HTERT RPE-1 (cell line): Measurements from ENCODE around the gene PTPRH.
"Not testable (repeated sequence)": the region's sequence is repeated elsewhere in the genome, so short reads cannot be mapped to it uniquely, and the experiment has no call there.

Experiments
- in situ Hi-C: fragments of 300-500 bp; cut with MboI; formaldehyde crosslinking; loops from 4 replicates; pipeline ENCODE4 v1.14.3; 2020; ENCODE audit warnings: low sequenced_read_pairs

PTPRH gene

DNA sequence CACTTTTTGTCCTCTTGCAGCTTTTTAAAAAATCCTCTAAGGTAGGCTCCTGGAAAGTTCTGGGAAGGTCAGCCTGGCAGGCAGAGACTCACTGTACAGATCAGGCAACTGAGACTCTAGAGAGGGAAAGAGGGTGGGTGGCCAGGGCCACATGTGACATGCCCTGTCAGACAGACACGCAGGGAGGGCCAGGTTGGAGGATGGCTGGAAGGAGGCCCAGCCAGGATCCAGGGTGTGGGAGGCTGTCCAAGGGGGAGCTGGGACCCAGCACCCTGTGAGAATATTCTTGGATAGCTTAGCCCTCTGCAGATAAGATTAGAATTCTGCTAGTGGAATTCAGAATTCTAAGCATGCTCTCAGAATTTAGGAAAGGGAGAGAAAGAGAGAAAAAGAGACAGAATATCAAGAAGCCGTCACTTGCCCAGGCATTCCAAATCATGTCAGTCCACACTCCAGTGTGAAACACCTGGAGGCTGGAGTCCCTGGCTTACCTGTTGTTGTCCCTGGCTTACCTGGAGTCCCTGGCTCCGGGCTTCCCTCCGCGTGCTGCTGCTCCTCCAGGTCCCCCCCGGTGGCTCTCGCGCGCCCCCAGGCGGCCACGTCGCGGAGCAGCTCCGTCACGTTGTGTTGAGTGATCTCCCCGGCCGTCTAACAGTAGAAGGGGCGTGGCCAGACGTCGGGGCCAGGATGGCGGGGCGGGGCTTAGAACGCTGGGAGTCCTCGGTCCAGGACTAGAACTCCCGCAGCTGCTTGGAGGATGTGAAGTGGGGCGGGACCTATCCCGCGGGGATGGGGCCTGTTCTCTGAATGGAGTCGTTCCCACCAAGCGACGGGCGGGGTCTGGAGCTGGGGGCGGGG is 48.9 kb downstream of the PTPRH start:
- in situ Hi-C loops, result no loop called here

DNA sequence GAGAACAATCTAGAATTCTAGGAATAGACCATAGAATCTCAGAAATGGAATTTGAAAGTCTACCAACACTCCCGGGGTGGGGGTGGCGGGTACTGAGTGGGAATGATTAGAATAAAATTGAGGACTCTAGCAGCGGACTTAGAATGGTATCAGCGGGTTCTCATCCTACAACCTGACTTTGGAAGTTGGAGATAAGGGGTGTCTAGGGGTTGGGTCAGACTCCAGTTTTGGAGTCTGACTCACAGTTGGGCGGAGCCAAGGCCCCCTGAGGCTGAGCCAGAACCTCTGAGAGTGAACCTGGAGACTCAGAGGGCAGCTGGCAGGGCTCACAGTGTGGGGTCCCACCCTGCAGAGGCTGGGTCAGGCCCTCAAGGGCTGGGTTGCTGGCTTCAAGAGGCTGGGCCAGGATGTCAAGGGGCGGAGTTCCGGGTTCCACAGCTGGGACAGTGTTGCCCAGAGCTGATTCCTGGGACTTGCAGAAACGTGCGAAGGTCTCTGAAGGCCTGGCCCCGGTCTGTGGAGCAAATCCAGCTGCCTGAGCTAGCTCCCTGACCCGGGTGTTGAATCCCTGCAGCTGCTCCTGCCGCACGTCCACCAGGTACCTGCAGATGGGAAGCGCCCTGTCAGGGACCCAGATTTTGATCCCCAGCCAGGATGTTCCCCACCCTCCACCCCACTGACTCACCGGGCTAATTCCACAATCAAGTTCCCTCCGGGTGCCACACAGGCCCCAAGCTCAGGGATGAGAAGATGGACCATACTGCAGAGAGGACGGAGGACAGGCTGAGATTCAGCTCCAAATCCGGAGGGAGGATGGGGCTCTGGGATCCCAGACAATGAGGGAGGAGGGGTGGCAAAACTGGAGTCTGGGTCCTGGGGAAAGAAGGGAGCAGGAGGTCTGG is 50.2 kb downstream of the PTPRH start:
- in situ Hi-C loops, result no loop called here

DNA sequence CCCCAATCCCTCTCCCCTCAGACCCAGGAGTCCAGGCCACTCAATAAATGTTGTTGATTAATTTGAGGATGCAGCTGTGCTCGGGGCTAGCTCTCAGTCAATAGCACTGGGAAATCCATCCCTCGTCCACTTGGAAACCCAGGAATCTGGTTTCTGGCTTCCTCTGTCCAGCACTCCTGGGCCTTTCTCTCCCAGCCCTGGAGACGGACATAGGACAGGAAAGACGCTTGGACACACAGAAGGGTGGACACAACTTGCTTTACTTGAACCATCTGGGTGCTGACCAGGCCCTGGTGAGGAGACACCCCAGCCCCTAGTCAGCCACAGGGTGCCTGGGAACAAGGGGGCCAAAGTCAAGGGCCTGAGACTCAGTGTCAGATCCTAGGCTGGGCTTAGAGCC is 50.9 kb downstream of the PTPRH start:
- in situ Hi-C loops, result no loop called here

DNA sequence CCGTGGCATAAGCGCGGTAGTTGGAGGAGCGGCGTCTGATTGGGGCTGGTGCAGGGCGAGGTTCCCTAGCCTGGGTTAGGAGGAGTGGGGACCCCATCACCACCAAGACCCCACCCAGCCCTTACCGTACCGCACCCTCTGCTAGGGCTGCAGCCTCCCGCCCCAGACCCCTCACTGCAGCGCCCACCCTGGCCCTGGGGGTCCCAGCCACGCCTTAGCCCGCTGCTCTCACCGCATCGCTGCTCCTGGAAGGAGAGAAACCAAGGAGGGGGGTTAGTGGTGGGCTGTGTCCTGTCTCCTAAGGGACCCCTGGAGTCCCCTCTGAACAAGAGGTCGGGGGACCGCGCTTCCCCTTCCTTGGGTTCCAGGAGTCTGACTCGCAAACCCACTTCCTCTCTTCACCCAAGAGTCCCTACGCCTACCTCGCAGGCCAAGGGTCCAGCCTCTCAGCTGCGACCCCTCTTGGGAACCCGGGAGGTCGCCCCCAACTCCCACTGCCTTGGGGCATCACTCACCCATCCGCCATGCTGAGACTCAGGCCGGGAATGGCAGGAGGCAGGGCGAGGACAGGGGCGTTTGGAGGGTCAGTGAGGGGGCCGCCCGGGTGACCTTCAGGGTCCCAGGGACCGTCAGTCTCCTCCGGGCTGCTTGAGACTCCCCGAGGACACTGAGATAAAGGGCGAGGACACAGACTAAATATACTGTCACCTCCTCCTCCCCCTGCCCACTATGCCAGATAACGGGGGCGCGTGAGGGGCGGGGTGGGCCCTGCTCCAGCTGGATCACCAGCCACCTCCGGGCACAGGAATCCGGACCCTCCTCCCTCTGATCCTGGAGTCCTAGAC is 52.0 kb downstream of the PTPRH start, which contains the start of gene TNNI3:
Gene TNNI3, minus strand, starts transcription at position 669 of the 845 bp plus-strand sequence. Its CDS starts 143 bp downstream, at position 526.
- in situ Hi-C loops, result no loop called here

DNA sequence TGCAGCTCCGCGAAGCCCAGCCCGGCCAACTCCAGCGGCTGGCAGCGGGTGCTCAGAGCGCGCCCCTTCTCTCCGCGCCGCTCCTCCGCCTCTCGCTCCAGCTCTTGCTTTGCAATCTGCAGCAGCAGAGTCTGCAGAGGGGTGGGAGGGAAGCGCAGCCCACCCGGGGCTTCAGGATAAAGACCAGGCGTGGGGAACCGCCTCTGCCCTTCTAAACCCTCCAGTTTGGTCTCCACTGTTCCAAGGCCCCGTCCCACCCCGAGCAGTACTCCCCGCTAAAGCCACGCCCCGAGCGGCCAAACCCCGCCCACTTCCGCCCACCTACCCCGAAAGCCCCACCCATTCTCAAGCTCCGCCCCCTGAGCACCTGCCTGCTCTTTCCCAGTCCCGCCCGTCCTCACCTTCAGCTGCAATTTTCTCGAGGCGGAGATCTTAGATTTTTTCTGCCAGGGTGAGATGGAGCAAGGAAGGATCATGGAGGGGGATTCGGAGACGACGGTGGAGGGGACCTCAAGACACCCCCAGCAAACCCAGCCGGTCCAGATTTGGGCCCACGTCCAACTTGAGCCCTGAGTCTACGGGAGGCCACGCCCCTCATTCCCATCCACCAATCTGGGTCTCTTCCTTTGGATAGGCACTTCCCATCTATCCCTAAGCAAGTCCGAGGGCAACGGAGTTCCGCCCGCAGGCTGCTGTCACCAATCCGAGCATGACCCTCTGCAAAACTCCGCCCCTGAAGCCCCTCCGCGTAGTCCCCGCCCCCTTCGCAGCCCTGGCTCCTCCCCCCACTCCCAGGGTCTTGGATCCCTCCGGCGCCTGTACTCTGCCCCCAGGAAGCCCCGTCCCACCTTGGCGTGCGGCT is 52.9 kb downstream of the PTPRH start:
- in situ Hi-C loops, result no loop called here

DNA sequence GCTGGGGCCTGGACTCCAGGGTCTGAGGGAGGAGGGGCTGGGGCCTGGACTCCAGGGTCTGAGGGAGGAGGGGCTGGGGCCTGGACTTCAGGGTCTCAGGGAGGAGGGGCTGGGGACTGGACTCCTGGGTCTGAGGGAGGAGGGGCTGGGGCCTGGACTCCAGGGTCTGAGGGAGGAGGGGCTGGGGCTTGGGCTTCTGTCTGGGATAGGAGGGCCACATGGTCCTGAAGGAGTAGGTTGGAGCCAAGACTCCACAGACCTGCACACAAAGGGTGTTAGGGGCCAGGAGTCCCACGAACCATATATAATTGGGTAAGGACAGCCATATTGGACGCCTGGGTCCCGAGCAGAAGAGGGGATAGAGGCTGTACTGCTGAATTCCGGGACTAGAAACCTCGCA is 53.5 kb downstream of the PTPRH start:
- in situ Hi-C loops, result not testable (repeated sequence)

DNA sequence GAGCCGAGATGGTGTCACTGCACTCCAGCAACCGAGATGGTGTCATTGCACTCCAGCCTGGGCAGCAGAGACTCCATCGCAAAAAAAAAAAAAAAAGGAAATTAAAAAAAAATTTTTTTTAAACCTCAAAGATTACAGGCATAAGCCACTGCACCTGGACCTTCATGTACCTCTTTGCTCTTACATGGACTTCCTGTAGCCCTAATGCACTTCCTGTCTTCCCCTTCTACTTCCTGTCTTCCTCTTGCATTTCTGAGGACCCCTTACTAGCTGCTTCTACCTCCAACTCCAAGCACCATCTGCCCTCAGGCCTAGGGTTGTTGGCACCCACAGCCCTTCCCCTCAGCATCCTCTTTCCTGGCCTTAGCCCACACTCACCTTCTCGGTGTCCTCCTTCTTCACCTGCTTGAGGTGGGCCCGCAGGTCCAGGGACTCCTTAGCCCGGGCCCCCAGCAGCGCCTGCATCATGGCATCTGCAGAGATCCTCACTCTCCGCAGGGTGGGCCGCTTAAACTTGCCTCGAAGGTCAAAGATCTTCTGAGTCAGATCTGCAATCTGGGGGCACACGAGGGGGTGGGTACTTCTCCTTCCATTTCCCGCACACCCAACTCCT is 55.5 kb downstream of the PTPRH start:
- in situ Hi-C loops, result no loop called here

DNA sequence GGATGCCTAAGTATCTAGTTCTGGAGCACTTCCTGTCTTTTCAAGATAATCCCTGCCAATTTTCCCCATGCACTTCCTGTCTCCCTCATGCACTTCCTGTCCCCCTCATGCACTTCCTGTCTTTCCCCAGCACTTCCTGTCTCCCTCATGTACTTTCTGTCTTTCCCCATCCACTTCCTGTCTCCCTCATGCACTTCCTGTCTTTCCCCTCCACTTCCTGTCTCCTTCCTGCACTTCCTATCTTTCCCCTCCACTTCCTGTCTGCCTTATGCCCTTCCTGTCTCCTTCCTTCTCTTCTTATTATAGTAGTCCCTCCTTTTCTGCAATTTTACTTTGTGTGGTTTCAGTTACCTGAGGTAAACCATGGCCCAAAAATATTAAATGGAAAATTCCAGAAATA is 57.3 kb downstream of the PTPRH start:
- in situ Hi-C loops, result no loop called here

DNA sequence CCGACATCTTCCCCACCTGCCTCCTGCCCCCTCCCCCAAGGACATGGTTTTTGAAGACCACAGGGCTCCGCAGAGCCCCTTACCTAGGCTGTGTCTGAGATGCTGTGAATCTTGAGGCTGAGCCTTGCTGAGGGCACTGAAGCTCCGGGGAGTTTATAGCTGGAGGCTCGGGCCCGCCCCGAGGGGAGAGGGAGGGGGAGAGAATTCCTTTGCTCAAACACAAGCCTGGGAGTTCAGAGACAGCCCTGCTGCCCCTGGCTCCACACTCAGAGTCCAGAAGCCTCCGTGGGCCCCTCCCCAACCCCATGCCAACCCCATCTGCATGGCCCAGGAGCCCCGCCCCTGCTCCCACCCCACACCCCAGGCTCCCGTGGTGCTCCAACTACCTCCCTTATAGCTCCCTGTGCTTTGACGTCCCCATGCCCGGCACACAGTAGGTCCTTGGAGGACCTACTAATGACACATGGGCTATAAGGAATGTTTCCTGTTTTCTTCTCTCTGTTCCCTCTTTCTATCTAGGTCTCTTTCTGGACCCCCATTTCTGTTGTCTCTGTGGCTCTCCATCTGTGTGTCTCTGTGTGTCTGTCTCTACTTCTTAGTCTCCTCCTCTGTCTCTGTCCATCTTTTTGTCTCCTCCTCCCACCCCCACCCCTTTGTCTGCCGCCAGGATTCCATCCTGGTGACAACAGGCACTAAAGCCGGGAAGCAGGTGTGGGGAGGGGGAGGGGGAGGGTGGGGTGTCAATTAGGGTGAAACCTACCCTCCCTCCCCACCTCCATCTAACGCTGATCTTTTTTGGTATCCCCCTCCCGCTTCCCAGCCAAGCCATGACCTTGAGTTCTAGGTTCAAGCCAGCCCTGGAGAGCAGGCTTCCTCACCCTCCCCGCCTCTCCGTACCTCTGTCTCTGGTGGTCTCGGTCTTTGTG is 60.0 kb downstream of the PTPRH start, which contains the start of gene TNNT1:
Gene TNNT1, minus strand, starts transcription at position 129 of the 926 bp plus-strand sequence. CDS start 2,049 bp downstream, outside the sequence.
- in situ Hi-C loops, result no loop called here

DNA sequence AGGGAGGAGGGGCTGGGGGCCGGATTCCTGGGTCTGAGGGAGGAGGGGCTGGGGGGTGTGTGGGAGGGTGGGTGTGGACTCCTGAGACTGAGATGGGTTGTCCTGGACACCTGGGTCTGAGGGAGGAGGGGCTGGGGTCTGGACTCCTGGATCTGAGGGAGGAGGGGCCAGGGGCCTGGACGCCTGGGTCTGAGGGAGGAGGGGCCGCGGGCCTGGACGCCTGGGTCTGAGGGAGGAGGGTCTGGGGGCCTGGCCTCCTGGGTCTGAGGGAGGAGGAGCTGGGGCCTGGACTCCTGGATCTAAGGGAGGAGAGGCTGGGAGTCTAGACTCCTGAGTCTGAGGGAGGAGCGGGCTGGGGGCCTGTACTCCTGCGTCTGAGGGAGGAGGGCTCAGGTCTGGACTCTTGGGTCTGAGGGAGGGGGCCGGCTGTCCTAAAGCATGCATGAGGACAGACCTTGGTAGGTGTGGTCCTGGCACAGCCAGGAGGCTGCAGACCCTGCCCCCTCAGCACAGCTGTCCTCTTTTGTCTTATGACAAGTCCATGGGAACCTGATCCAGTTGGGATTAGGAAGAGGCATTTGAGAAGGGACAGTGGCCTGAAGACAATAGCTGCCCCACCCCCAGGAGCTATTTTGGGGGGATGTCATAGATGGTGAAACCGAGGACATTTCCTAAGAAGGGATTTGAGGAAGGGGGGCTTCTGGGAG is 61.6 kb downstream of the PTPRH start:
- in situ Hi-C loops, result no loop called here

DNA sequence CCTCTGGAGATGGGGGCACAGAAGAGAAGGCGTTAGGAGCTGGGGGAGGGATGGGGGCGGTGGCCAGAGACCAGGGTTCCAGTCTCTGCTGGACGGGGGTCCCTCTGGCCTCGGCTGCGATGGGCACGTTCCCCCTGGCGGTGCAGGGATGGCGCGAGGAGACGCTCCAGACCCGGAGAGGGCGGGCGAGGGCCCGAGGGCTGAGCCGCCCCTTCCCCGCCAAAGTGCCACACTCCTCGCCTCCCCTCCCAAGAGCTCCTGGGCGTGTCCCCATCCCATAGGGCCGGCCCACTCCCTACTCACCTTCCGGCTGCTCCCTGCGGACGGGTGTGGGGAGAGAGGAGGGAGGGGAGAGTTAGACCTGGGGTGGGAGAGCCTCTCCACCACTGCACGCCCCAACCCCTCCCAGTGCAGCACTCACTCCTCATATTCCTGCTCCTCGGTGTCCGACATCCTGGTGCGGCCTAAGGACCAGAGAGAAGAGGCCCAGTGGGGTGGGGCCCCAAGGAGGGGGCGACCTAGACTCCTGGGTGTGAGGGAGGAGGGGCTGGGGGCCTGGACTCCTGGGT is 62.5 kb downstream of the PTPRH start:
- in situ Hi-C loops, result no loop called here

DNA sequence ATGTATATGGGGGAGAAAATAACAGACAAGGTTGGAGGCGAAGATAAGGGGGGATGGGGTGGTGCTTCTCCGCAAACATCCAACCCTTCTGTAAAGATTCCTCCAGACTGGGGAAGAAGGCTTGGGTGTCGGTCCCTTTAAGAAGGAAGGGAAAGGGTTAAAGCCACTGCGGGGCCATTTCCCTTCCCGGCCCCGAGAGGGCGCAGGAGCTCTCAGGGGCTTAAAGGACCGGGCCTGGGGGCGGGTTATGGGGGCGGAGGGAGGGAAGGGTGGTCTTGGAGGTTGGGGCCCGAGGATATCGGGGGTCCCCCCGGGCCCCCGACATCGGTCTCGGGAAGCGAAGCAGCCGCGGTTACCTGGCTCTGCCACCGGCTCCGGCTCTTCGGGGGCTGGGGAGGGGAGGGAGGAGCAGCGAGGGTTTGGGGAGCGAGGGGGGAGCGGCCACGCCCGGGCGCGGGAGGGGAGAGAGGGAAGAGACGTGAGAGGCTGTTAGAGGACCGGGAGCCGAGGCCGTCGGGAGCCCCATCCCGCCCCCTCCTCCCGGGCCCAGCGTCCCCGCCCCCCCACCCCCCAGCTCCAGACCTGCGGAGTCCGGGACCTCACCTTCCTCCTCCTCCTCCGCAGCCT is 63.1 kb downstream of the PTPRH start:
- in situ Hi-C loops, result no loop called here

DNA sequence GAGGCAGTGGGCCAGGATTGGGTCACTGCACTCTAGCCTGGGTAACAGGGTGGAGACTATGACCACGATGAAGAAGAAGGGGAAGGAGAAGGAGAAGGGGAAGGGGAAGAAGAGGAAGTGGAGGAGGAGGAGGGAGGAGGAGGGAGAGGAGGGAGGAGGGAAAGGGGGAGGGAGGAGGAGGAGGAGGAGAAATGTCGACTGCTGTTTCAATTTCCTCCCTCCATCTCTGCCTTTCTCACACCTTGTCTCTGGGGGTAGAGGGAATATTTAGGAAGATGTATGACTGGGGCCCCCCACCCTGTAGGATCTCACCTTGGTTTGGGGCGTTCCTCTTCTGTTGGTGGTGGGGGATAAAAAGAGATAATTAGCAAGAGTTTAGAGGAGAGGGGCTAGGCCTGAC is 64.1 kb downstream of the PTPRH start:
- in situ Hi-C loops, result no loop called here

DNA sequence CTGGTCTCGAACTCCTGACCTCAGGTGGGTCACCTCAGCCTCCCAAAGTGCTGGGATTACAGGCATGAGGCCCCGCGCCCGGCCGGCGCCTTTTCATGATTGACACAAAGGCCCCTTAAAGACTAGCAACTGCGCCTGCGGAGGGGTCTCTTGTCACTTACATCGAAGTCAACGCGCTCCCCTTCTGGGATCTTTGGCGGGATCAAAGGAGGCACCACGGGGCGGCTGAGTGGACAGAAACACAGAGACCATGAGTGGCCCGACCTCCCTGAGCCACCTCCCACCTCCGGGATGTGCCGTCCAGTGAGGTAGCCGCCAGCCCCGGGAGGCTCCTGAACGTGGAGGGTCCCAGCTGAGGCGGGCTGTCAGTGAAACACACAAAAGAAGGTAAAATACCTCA is 67.6 kb downstream of the PTPRH start:
- in situ Hi-C loops, result no loop called here

DNA sequence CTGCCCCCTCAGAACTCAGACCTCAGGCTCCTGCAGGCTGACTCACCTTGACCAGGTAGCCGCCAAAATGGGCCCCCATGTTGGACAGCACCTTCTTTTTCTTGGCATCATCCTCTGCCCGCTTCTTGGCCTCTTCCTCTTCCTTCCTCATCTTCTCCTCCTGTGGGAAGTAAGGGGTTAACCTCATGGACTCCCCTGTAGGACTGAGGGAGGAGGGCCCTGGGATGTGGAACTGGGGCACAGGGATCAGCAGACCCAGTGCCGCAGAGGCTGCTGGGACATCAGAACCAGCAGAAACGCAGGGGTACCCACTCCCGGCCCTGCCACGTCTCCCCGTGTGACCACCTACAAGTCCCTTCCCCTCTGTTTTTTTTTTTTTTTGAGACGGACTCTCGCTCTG is 71.4 kb downstream of the PTPRH start:
- in situ Hi-C loops, result no loop called here

DNA sequence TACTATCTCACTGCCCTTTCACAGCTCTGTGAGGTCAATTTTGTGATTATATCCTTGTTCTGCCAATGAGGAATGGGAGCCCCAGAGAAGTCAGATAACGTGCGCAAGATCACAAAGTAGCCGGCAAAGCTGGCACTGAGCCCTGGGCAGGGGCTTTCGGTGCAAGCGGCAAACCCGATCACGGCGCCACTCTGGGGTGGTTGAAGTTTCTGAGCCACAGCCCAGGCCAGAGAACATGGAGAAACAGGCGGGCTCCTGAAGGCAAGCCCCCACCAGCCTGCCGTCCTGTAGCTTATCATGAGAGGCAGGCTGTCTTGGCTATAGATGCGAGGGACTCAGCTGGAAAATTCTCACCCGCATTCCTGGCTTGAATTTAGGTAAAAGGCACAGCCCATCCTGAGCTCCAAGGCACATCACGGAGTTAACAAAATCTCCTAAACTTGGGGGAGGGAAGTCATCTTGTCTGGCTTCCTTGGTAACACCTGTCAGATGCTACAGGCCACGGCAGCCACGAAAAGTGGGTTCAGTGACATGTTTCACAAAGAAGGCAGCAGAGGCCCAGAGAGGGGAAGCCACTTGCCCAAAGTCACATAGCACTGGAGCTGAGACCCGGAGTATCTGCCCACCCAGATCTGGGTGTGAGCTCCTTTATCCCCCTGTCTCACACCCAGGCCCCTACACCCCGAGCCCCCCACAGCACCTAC is 72.8 kb downstream of the PTPRH start:
- in situ Hi-C loops, result no loop called here
